ENCODE measurements around the gene SYNPO2L. TPM values are rescaled to one million over a fixed set of nuclear protein-coding genes. Genes with fewer than 3 reads are reported as not detected.

The SYNPO2L gene
- total RNA-seq, 1 experiment from 2014 or later = not detected

DNA sequence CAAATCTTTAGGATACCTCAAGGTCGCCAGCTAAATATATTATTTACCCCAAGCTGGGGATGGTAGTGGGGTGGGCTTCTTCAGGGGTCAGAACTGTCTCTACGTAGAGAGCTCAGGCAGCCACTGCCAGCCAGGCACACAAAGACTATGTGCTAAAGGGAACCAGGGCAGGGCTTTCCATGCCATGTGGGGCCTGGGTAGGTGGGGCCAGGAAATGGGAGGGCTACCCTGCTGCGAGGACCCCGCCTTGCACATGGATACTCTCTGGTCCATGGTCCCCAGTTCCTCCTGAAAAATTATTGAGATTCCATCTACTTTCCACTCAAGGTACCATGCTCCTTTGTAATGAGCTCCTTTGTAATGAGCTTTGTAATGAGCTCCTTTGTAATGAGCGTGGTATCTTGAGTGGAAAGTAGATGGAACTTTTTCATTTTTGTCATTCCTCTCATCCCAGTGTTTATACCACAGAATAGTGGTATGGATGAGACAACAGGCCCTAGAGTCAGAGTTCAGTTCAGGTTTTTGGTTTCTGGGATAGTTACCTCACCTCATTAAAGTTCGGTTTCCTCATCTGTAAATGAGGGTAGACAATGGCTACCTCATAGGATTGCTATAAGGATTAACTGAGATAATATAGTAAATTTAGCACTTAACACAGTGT is 5.8 kb downstream of the SYNPO2L start:
- no peaks in the 10 kb centered on the region for H3K36me3 Mint-ChIP-seq (ENCODE audit: insufficient read depth, unreplicated experiment)
- no peaks in the 10 kb centered on the region for H3K27me3 Mint-ChIP-seq (ENCODE audit: insufficient read depth, unreplicated experiment)
- no peaks in the 10 kb centered on the region for H3K9me3 Mint-ChIP-seq (ENCODE audit: unreplicated experiment)
- H3K4me1 Mint-ChIP-seq (ENCODE audit: insufficient read depth, unreplicated experiment) = no peaks in the 10 kb centered on the region
- ChIA-PET POLR2A (no interaction called here), CTCF (interaction anchor here (0.7 to 2.6 kb wide), 2 partner anchors 121 to 137 kb away, joined by 3 to 12 read pairs; no protein-coding TSS in a partner anchor)
- H3K4me3 Mint-ChIP-seq (ENCODE audit: unreplicated experiment) = no peak overlapping the region
- no TSS peak for BruUV-seq (replicated peaks)
- no peak for DNase-seq (ENCODE audit: unreplicated experiment)
- no peak overlapping the region for H3K27ac Mint-ChIP-seq (ENCODE audit: low read depth, unreplicated experiment)
- intact Hi-C loops (cut with micrococcal nuclease) = no loop called here
- TF ChIP-seq, protein P1, sequence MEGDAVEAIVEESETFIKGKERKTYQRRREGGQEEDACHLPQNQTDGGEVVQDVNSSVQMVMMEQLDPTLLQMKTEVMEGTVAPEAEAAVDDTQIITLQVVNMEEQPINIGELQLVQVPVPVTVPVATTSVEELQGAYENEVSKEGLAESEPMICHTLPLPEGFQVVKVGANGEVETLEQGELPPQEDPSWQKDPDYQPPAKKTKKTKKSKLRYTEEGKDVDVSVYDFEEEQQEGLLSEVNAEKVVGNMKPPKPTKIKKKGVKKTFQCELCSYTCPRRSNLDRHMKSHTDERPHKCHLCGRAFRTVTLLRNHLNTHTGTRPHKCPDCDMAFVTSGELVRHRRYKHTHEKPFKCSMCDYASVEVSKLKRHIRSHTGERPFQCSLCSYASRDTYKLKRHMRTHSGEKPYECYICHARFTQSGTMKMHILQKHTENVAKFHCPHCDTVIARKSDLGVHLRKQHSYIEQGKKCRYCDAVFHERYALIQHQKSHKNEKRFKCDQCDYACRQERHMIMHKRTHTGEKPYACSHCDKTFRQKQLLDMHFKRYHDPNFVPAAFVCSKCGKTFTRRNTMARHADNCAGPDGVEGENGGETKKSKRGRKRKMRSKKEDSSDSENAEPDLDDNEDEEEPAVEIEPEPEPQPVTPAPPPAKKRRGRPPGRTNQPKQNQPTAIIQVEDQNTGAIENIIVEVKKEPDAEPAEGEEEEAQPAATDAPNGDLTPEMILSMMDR (IDR thresholded peaks at IDR 0.05; ENCODE audit: unreplicated experiment) = no peak

DNA sequence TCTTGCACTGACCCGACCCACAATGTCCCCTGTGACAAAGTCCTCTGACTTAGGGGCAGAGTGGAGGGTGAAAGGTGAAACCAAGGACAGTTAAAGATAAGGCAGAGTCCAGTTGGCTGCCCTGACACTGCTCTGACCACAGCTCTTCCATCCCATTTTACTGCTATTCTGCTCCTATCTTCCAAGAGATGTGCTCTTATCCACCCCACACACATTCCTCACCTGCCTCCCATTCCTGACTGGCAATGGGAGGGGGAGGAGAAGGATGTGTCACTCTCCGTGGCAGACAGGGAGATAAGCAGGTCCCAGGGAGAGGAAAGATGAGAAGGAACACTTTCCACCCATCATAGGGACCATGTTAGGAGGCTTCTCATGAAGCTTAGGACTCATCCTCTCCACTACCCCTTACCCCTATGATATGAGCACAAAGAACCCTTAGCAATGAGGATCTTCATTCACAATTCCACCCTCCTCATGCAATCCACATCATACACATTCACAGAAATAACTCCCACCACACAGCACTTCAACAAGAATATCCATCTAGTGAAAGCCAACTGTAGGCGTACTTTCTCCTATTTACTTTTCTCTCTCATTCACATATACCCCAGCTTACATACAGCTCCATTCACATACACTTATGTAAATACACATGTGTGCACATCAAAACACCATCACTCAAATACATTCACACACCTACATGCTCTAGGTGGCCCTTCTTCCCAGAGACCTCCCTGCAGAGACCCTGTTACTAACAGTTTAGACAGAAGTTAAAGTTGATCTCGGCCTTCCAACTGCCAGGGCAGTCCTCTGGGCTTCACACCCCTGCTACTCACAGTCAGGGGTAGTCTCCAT is 6.6 kb downstream of the SYNPO2L start:
- H3K4me1 Mint-ChIP-seq (ENCODE audit: insufficient read depth, unreplicated experiment) = no peaks in the 10 kb centered on the region
- H3K9me3 Mint-ChIP-seq (ENCODE audit: unreplicated experiment) = no peaks in the 10 kb centered on the region
- no peak for DNase-seq (ENCODE audit: unreplicated experiment)
- no peaks in the 10 kb centered on the region for H3K36me3 Mint-ChIP-seq (ENCODE audit: insufficient read depth, unreplicated experiment)
- POLR2A ChIA-PET = interaction anchor here (1.1 kb wide), 1 partner anchor 81 kb away, joined by 3 read pairs; no protein-coding TSS in a partner anchor
- CTCF ChIA-PET = interaction anchor here (0.7 to 2.6 kb wide), 3 partner anchors 119 to 136 kb away, joined by 3 to 15 read pairs (median 12); no protein-coding TSS in a partner anchor
- TF ChIP-seq, protein P1 (IDR thresholded peaks at IDR 0.05; ENCODE audit: unreplicated experiment) = no peak
- H3K4me3 Mint-ChIP-seq (ENCODE audit: unreplicated experiment) = no peak overlapping the region
- intact Hi-C loops (cut with micrococcal nuclease) = no loop called here
- H3K27me3 Mint-ChIP-seq (ENCODE audit: insufficient read depth, unreplicated experiment) = no peaks in the 10 kb centered on the region
- H3K27ac Mint-ChIP-seq (ENCODE audit: low read depth, unreplicated experiment) = no peak overlapping the region
- no TSS peak for BruUV-seq (replicated peaks)

DNA sequence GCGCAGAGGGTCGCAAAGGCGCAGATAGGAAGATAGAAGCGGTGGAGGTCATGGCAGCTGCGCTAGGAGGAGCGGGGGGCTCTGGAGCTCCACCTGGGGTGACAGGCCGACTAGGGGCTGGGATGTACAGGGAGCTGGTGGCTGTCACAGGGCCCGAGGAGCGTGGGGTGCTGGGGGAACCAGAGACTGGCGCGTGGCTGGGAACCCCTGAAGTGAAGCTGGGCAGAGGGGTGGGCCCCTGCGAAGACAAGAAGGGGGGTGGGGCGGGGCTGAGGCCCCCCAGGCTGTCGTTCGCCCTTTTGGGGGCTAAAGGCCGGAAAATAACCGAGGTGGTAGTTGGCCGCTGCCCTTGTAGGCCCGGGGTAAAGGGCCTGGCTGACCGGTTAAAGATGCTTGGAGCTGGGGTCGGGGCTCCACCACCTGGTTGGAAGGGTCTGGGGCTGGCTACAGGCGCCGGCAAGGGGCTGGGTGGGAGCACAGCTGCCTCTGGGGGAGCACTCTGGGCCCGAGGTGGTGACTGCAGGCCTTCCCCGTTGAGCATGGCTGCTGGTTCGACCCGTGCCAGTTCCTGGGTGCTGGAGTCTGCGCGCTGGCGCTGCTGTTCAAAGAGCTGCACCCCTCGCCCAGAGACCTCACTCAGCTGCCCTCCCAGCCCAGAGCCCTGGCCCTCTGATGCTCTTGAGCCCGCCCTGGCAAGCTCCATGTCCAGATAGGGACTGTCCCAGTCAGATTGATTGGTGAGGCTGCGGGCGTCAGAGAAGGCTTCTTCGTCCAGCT is 7.8 kb downstream of the SYNPO2L start:
- intact Hi-C loops (cut with micrococcal nuclease) = no loop called here
- no peak overlapping the region for H3K27ac Mint-ChIP-seq (ENCODE audit: low read depth, unreplicated experiment)
- TF ChIP-seq, protein P1 (IDR thresholded peaks at IDR 0.05; ENCODE audit: unreplicated experiment) = no peak
- BruUV-seq (replicated peaks) = no TSS peak
- H3K9me3 Mint-ChIP-seq (ENCODE audit: unreplicated experiment) = no peaks in the 10 kb centered on the region
- H3K27me3 Mint-ChIP-seq (ENCODE audit: insufficient read depth, unreplicated experiment) = no peaks in the 10 kb centered on the region
- no peaks in the 10 kb centered on the region for H3K36me3 Mint-ChIP-seq (ENCODE audit: insufficient read depth, unreplicated experiment)
- no peak overlapping the region for H3K4me3 Mint-ChIP-seq (ENCODE audit: unreplicated experiment)
- ChIA-PET POLR2A (interaction anchor here (1.1 kb wide), 1 partner anchor 83 kb away, joined by 3 read pairs; no protein-coding TSS in a partner anchor), CTCF (interaction anchor here (1.9 kb wide), 1 partner anchor 118 kb away, joined by 15 read pairs; no protein-coding TSS in a partner anchor)
- no peaks in the 10 kb centered on the region for H3K4me1 Mint-ChIP-seq (ENCODE audit: insufficient read depth, unreplicated experiment)
- DNase-seq (ENCODE audit: unreplicated experiment) = no peak

Data from MCF 10A (cell line).